ENCODE measurements around the gene PNRC2.

DNA sequence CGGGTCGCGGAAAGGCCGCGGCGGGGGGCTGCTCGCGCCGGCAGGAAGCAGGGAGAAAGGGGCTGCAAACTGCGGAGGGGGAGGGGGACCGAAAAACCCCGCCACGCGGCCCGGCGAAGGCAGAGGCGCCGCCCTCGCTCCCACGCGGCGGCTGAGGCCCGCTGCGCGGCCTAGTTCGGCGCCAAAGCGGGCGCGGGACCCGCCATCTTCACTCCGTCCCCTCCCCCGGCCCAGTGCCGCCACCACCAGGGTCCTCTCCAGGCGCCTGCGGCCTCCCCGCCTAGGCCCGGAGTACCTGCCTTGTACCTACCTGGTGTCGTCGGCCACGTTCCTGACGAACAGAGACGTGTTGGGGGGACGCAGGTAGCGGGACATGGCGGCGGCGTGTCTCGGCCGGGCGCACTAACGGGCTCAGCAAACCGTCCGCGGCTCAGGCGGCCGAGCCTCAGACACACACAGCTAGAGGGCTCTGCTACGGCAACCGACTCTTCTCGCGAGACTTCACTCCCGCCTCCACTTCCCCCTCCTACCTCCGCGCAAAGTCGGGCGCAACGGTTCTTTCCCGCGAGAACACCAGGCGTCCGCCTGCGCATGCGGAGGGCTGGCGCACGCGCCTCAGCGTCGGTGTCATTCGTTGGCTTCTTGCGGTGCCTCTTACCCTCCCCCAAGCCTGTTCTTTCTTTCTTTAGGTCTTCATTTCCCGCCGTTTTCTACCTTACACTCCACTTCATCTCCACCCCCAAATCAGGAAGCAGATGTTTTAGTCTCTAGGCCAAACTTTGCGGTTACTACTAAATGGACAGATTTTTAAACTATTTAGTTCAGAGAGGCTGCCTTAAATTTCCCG lies 20.5 kb downstream of the PNRC2 start, which contains the start of gene SRSF10:
- TF ChIP-seq, protein P1, sequence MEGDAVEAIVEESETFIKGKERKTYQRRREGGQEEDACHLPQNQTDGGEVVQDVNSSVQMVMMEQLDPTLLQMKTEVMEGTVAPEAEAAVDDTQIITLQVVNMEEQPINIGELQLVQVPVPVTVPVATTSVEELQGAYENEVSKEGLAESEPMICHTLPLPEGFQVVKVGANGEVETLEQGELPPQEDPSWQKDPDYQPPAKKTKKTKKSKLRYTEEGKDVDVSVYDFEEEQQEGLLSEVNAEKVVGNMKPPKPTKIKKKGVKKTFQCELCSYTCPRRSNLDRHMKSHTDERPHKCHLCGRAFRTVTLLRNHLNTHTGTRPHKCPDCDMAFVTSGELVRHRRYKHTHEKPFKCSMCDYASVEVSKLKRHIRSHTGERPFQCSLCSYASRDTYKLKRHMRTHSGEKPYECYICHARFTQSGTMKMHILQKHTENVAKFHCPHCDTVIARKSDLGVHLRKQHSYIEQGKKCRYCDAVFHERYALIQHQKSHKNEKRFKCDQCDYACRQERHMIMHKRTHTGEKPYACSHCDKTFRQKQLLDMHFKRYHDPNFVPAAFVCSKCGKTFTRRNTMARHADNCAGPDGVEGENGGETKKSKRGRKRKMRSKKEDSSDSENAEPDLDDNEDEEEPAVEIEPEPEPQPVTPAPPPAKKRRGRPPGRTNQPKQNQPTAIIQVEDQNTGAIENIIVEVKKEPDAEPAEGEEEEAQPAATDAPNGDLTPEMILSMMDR (conservative IDR thresholded peaks at IDR 0.05 in 1 of 2, IDR thresholded peaks at IDR 0.05 in 1 of 2; ENCODE audit: low read depth in 1 of 2, low read length in 2 of 2) = peak in 1 of 2 donors; percentile 45
- TF ChIP-seq EZH2 (IDR thresholded peaks at IDR 0.05; ENCODE audit: low read length, missing control alignments) = no peak

All from fibroblast of lung (primary cell).